Uterus (tissue), 4 donors: ENCODE results near the gene RBBP8NL. TPM values are rescaled to one million over a fixed set of nuclear protein-coding genes. Genes with fewer than 3 reads are reported as not detected.
A peak's percentile ranks its signal among the peaks of the same experiment; 100 is the strongest.

Experiments used
- DNase-seq, 2 donors: peaks; one replicate each; pipeline ENCODE4 v3.0.0-alpha.2; 2019 to 2020
- H3K27ac ChIP-seq, 2 donors: fragments of 200-600 bp; sonication (generic); 1 replicate in 1 of 2; 2 replicates in 1 of 2; pipeline ENCODE4 v1.5.1; 2016 to 2018
- H3K27me3 ChIP-seq, 2 donors: fragments of 200-600 bp; sonication (generic); one replicate each; pipeline ENCODE4 v1.5.1; 2018 to 2019; ENCODE audit warnings: control low read depth in 1 of 2
- H3K36me3 ChIP-seq, 2 donors: fragments of 200-600 bp; sonication (generic); one replicate each; pipeline ENCODE4 v1.5.1; 2019; ENCODE audit warnings: control low read depth in 1 of 2
- H3K4me1 ChIP-seq, 2 donors: fragments of 200-600 bp; sonication (generic); one replicate each; pipeline ENCODE4 v1.5.1; 2018 to 2019; ENCODE audit warnings: control low read depth in 1 of 2
- H3K4me3 ChIP-seq, 2 donors: fragments of 200-600 bp; sonication (generic); 1 replicate in 1 of 2; 2 replicates in 1 of 2; pipeline ENCODE4 v1.5.1; 2018 to 2019; ENCODE audit warnings: mild to moderate bottlenecking in 1 of 2
- H3K9me3 ChIP-seq, 2 donors: fragments of 200-600 bp; sonication (generic); one replicate each; pipeline ENCODE4 v1.5.1; 2019; ENCODE audit warnings: control low read depth in 1 of 2
- POLR2A ChIP-seq, 2 donors: fragments of 450-650 bp; IDR thresholded peaks; one replicate each; pipeline ENCODE4 v1.6.1; 2016; ENCODE audit warnings: antibody characterized with exemption in 2 of 2, mild to moderate bottlenecking in 1 of 2, moderate library complexity in 1 of 2
- intact Hi-C: fragments of 100-400 bp; cut with DNase I; formaldehyde crosslinking; loops from one replicate; pipeline ENCODE4 v1.15.1; 2023; ENCODE audit warnings: low total_unique reads
- total RNA-seq, 4 donors: library from RNA; depleted of rRNA in 3 of 4; stranded (reverse); fragments of >200 nt in 3 of 4; gene quantifications; one replicate each; pipeline versions ENCODE4 v1.1.0 to v1.2.4, GENCODE V29; 2014 to 2023
- TF ChIP-seq, protein P1 (sequence below), 4 experiments: fragments of 200-600 bp in 2 of 4; fragments of 450-650 bp in 2 of 4; sonication (generic) in 2 of 4; IDR thresholded peaks; one replicate each; pipeline ENCODE4 v1.5.1; 2016 to 2019; ENCODE audit warnings: antibody characterized with exemption in 4 of 4, mild to moderate bottlenecking in 2 of 4, moderate library complexity in 1 of 4
- donor health status: DM: yes; HTN: yes; CAD: no.

RBBP8NL gene
- total RNA-seq, 4 donors from 2014 or later = 0.35 TPM; not detected in 3

- no peak overlapping the region for H3K4me3 ChIP-seq
- peaks cover 5 to 31% of the 10 kb centered on the region in 2 donors for H3K4me1 ChIP-seq
- H3K36me3 ChIP-seq = no peaks in the 10 kb centered on the region
- no peaks in the 10 kb centered on the region for H3K9me3 ChIP-seq
- H3K27me3 ChIP-seq = no peaks in the 10 kb centered on the region
- peak; percentile 15 to 28 for DNase-seq
- H3K27ac ChIP-seq = peak overlapping the region; percentile 83 to 84
- intact Hi-C loops = no loop called here
- TF ChIP-seq, protein P1, sequence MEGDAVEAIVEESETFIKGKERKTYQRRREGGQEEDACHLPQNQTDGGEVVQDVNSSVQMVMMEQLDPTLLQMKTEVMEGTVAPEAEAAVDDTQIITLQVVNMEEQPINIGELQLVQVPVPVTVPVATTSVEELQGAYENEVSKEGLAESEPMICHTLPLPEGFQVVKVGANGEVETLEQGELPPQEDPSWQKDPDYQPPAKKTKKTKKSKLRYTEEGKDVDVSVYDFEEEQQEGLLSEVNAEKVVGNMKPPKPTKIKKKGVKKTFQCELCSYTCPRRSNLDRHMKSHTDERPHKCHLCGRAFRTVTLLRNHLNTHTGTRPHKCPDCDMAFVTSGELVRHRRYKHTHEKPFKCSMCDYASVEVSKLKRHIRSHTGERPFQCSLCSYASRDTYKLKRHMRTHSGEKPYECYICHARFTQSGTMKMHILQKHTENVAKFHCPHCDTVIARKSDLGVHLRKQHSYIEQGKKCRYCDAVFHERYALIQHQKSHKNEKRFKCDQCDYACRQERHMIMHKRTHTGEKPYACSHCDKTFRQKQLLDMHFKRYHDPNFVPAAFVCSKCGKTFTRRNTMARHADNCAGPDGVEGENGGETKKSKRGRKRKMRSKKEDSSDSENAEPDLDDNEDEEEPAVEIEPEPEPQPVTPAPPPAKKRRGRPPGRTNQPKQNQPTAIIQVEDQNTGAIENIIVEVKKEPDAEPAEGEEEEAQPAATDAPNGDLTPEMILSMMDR (IDR thresholded peaks at IDR 0.05) = no peak
- TF ChIP-seq POLR2A (IDR thresholded peaks at IDR 0.05) = no peak
Observed at GRCh38 chr20:62362991-62363919, 64.1 kb downstream of the RBBP8NL start.

- H3K4me3 ChIP-seq = no peak overlapping the region
- H3K27ac ChIP-seq = peak overlapping the region; percentile 83 to 84
- DNase-seq = no peak
- no peaks in the 10 kb centered on the region for H3K36me3 ChIP-seq
- no peaks in the 10 kb centered on the region for H3K9me3 ChIP-seq
- H3K4me1 ChIP-seq = peaks cover 0 to 24% of the 10 kb centered on the region in 2 donors
- no peak for TF ChIP-seq POLR2A (IDR thresholded peaks at IDR 0.05)
- TF ChIP-seq, protein P1 (IDR thresholded peaks at IDR 0.05) = no peak
- H3K27me3 ChIP-seq = no peaks in the 10 kb centered on the region
- intact Hi-C loops = no loop called here
Observed at GRCh38 chr20:62362590-62362940, 64.8 kb downstream of the RBBP8NL start.

- peaks cover 0 to 25% of the 10 kb centered on the region in 2 donors for H3K4me1 ChIP-seq
- DNase-seq = peak in 1 of 2 donors; percentile 20
- no peaks in the 10 kb centered on the region for H3K9me3 ChIP-seq
- H3K36me3 ChIP-seq = no peaks in the 10 kb centered on the region
- intact Hi-C loops = no loop called here
- H3K27ac ChIP-seq = peak overlapping the region; percentile 61 to 74
- H3K4me3 ChIP-seq = no peak overlapping the region
- H3K27me3 ChIP-seq = no peaks in the 10 kb centered on the region
- TF ChIP-seq POLR2A (IDR thresholded peaks at IDR 0.05) = no peak
Observed at GRCh38 chr20:62361799-62362589, 65.3 kb downstream of the RBBP8NL start.

GRCh38 chr20:62360854-62361798, 66.2 kb downstream of the RBBP8NL start:
- Histone ChIP-seq H3K36me3 (no peaks in the 10 kb centered on the region), H3K27ac (peak overlapping the region; percentile 61 to 74), H3K4me3 (no peak overlapping the region), H3K9me3 (no peaks in the 10 kb centered on the region), H3K4me1 (peaks cover 0 to 32% of the 10 kb centered on the region in 2 donors), H3K27me3 (no peaks in the 10 kb centered on the region)
- peak in 1 of 2 donors; percentile 34 for DNase-seq
- intact Hi-C loops = no loop called here
- no peak for TF ChIP-seq POLR2A (IDR thresholded peaks at IDR 0.05)
- TF ChIP-seq, protein P1 (IDR thresholded peaks at IDR 0.05) = no peak

Other genes with a start within 250 kb of the RBBP8NL start
- 10 to 100 TPM in 3 of 4 donors, under 1 TPM in 1; 0.59 to 38.5 (median 22.7) TPM for gene MTG2, start 244.5 kb downstream of the RBBP8NL start, total RNA-seq
- gene HRH3, start 207.3 kb downstream of the RBBP8NL start, total RNA-seq = not detected
- 10 to 100 TPM; 12.3 to 55.9 (median 33.4) TPM for gene OSBPL2, start 189.0 kb downstream of the RBBP8NL start, total RNA-seq
- 10 to 100 TPM; 42.9 to 82.7 (median 60.9) TPM for gene ADRM1, start 124.5 kb downstream of the RBBP8NL start, total RNA-seq
- 100 to 1,000 TPM in 2 of 4 donors, 10 to 100 TPM in 2; 50.6 to 375 (median 90.8) TPM for gene LAMA5, start 60.2 kb downstream of the RBBP8NL start, total RNA-seq
- gene RPS21, start 40.4 kb downstream of the RBBP8NL start, total RNA-seq = over 10,000 TPM in 1 of 4 donors, 1,000 to 10,000 TPM in 3; 1,151 to 14,756 (median 1,928) TPM
- gene CABLES2, start 20.3 kb downstream of the RBBP8NL start, total RNA-seq = 10 to 100 TPM in 1 of 4 donors, 1 to 10 TPM in 2, under 1 TPM in 1; 0.29 to 10.6 (median 2.6) TPM
- 10 to 100 TPM in 1 of 4 donors, 1 to 10 TPM in 1, under 1 TPM in 1, not detected in 1; 0.26 to 17.8 (median 3.5) TPM for gene GATA5, start 48.5 kb upstream of the RBBP8NL start, total RNA-seq
- 10 to 100 TPM in 3 of 4 donors, 1 to 10 TPM in 1; 1.8 to 51.2 (median 29.9) TPM for gene SLCO4A1, start 215.0 kb upstream of the RBBP8NL start, total RNA-seq